Chondrocyte (in vitro differentiated cells): Measurements from ENCODE around the gene NAA60. TPM values are rescaled to one million over a fixed set of nuclear protein-coding genes. Genes with fewer than 3 reads are reported as not detected.

Source experiments
- DNase-seq: peaks from one replicate; pipeline ENCODE4 v3.0.0; 2021; ENCODE audit warnings: mixed read lengths, low spot score
- H3K27ac Mint-ChIP-seq: one replicate; pipeline ENCODE4 v1.8.0; 2021; ENCODE audit warnings: mild to moderate bottlenecking, moderate library complexity, mixed read lengths; ENCODE audit not compliant: unreplicated experiment
- H3K27me3 Mint-ChIP-seq: 2 replicates; pipeline ENCODE4 v1.8.0; 2021; ENCODE audit warnings: low read depth, mixed read lengths
- H3K36me3 Mint-ChIP-seq: 2 replicates; pipeline ENCODE4 v1.8.0; 2021; ENCODE audit warnings: low read depth, mixed read lengths
- H3K4me1 Mint-ChIP-seq: 2 replicates; pipeline ENCODE4 v1.8.0; 2021; ENCODE audit warnings: low read depth, mild to moderate bottlenecking, mixed read lengths
- H3K4me3 Mint-ChIP-seq: one replicate; pipeline ENCODE4 v1.8.0; 2021; ENCODE audit warnings: mild to moderate bottlenecking, moderate library complexity, mixed read lengths; ENCODE audit not compliant: unreplicated experiment
- H3K9me3 Mint-ChIP-seq: 2 replicates; pipeline ENCODE4 v1.8.0; 2021; ENCODE audit warnings: low read depth, mixed read lengths
- CTCF ChIP-seq: fragments of 200-600 bp; sonication (generic); IDR thresholded peaks from 2 replicates; pipeline ENCODE4 v1.5.0; 2021; ENCODE audit warnings: antibody characterized with exemption, mild to moderate bottlenecking, moderate library complexity
- total RNA-seq: library from RNA; stranded (reverse); gene quantifications from 3 replicates; pipeline ENCODE4 v1.2.1, GENCODE V29; 2021

The NAA60 gene
- total RNA-seq, 1 donor from 2014 or later: 47.2 TPM

DNA sequence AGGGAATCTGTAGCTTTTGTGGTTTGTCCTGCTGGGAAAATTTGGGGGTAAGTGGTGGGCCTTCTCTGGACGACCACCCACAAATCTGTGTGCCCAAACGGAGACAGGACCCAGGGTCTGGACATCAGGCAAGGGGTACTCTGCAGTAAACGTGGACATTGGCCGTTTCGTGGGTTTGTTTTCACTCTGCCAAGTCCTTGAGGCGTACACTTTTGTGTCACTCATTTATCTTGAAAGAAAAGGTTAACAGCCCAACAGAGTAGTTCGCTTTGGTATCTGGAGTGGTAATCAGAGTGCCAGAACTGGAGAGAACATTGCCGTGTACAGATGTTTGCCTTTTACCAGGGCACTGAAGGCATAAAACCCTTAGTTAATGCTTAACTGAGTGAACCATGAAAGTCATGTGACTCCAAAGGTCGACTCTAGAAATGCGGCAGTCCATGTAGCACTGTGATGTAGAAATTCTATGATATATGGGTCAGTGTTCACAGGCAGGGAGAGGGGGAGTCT, 15.4 kb downstream of the NAA60 start:
- peaks cover 49% of the 10 kb centered on the region for H3K4me1 Mint-ChIP-seq
- H3K27me3 Mint-ChIP-seq: no peaks in the 10 kb centered on the region

GRCh38 chr16:3459401-3460090, 16.1 kb downstream of the NAA60 start:
- TF ChIP-seq CTCF: no peak
- DNase-seq: no peak
- Mint-ChIP-seq H3K36me3 (no peaks in the 10 kb centered on the region), H3K4me3 (peak overlapping the region; percentile 88), H3K9me3 (no peaks in the 10 kb centered on the region), H3K27ac (peak overlapping the region; percentile 94), H3K27me3 (no peaks in the 10 kb centered on the region), H3K4me1 (peaks cover 55% of the 10 kb centered on the region)

More for the DNA sequence above, 15.4 kb downstream of the NAA60 start:
- H3K36me3 Mint-ChIP-seq: no peaks in the 10 kb centered on the region
- H3K9me3 Mint-ChIP-seq: no peaks in the 10 kb centered on the region
- H3K4me3 Mint-ChIP-seq: peak overlapping the region; percentile 88
- TF ChIP-seq CTCF: no peak
- DNase-seq: no peak
- peak overlapping the region; percentile 94 for H3K27ac Mint-ChIP-seq

DNA sequence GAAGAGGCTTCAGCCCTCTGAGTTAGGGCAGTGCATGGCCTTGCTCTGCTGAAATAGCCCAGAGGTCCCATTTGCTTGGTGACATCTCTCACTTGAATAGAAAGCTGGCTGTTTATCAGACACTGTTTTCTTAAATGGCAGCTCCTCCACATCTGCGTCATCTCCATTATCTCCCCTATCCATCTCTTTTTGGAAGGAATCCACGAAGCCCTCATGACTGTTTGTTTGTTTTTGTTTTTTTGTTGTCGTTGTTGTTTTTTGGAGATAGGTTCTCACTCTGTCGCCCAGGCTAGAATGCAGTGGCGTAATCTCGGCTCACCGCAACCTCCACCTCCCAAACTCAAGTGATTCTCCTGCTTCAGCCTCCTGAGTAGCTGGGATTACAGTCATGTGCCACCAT, 16.6 kb downstream of the NAA60 start:
- H3K4me3 Mint-ChIP-seq: no peak overlapping the region
- no peaks in the 10 kb centered on the region for H3K27me3 Mint-ChIP-seq
- H3K4me1 Mint-ChIP-seq: peaks cover 60% of the 10 kb centered on the region
- peak overlapping the region; percentile 94 for H3K27ac Mint-ChIP-seq
- no peaks in the 10 kb centered on the region for H3K9me3 Mint-ChIP-seq
- DNase-seq: no peak
- TF ChIP-seq CTCF: no peak
- no peaks in the 10 kb centered on the region for H3K36me3 Mint-ChIP-seq

- Mint-ChIP-seq H3K4me3 (no peak overlapping the region), H3K27ac (no peak overlapping the region), H3K4me1 (peaks cover 62% of the 10 kb centered on the region), H3K36me3 (no peaks in the 10 kb centered on the region), H3K27me3 (no peaks in the 10 kb centered on the region), H3K9me3 (no peaks in the 10 kb centered on the region)
- no peak for DNase-seq
- TF ChIP-seq CTCF: no peak
These were observed 17.1 kb downstream of the NAA60 start for GRCh38 chr16:3460585-3460984.

GRCh38 chr16:3461151-3461550, 17.7 kb downstream of the NAA60 start:
- no peak overlapping the region for H3K27ac Mint-ChIP-seq
- H3K36me3 Mint-ChIP-seq: peaks cover 1% of the 10 kb centered on the region

More at GRCh38 chr16:3461151-3461550, 17.7 kb downstream of the NAA60 start:
- Mint-ChIP-seq H3K4me3 (no peak overlapping the region), H3K4me1 (peaks cover 60% of the 10 kb centered on the region), H3K9me3 (no peaks in the 10 kb centered on the region), H3K27me3 (no peaks in the 10 kb centered on the region)
- no peak for DNase-seq
- TF ChIP-seq CTCF: no peak
